Gastrocnemius medialis (tissue), 4 donors: ENCODE results near the gene RASGRP4. TPM values are rescaled to one million over a fixed set of nuclear protein-coding genes. Genes with fewer than 3 reads are reported as not detected.
A peak's percentile ranks its signal among the peaks of the same experiment; 100 is the strongest.

Experiments
- ATAC-seq, 2 donors: fragments of 150-250 bp; one replicate each; pipeline ENCODE4 v1.9.1; 2016
- DNase-seq, 2 donors: peaks; one replicate each; pipeline ENCODE4 v3.0.0-alpha.2; 2019
- H3K27ac ChIP-seq, 4 donors: fragments of 200-600 bp; sonication (generic); 1 replicate in 1 of 4; 2 replicates in 3 of 4; pipeline ENCODE4 v1.5.1; 2016 to 2018; ENCODE audit warnings: mild to moderate bottlenecking in 2 of 4, moderate library complexity in 1 of 4
- H3K27me3 ChIP-seq, 3 donors: fragments of 200-600 bp; sonication (generic) in 2 of 3; 1 replicate in 1 of 3; 2 replicates in 2 of 3; pipeline versions ENCODE4 v1.5.1 to v1.6.0; 2016 to 2019; ENCODE audit warnings: mild to moderate bottlenecking in 1 of 3, moderate library complexity in 1 of 3
- H3K36me3 ChIP-seq, 2 donors: fragments of 200-600 bp; sonication (generic) in 1 of 2; one replicate each; pipeline ENCODE4 v1.5.1; 2017 to 2018
- H3K4me1 ChIP-seq, 2 donors: fragments of 200-600 bp; sonication (generic) in 1 of 2; one replicate each; pipeline ENCODE4 v1.5.1; 2016 to 2017; ENCODE audit warnings: mild to moderate bottlenecking in 2 of 2
- H3K4me3 ChIP-seq, 4 donors: fragments of 200-600 bp; sonication (generic) in 3 of 4; 1 replicate in 1 of 4; 2 replicates in 3 of 4; pipeline ENCODE4 v1.5.1; 2016 to 2019; ENCODE audit warnings: mild to moderate bottlenecking in 2 of 4
- H3K9me3 ChIP-seq, 3 donors: fragments of 200-600 bp; sonication (generic) in 2 of 3; 1 replicate in 1 of 3; 2 replicates in 2 of 3; pipeline ENCODE4 v1.5.1; 2016 to 2019
- CTCF ChIP-seq, 5 experiments: fragments of 450-650 bp in 3 of 5; fragments of 200-600 bp in 2 of 5; sonication (generic) in 2 of 5; IDR thresholded peaks in 4 of 5; conservative IDR thresholded peaks in 1 of 5; 1 replicate in 4 of 5; 2 replicates in 1 of 5; pipeline ENCODE4 v1.5.1; 2016 to 2019; ENCODE audit warnings: antibody characterized with exemption in 5 of 5, mild to moderate bottlenecking in 3 of 5, moderate library complexity in 3 of 5
- POLR2A ChIP-seq, 2 donors: fragments of 450-650 bp; IDR thresholded peaks; one replicate each; pipeline ENCODE4 v1.6.1; 2017; ENCODE audit warnings: antibody characterized with exemption in 2 of 2, mild to moderate bottlenecking in 2 of 2, moderate library complexity in 2 of 2
- in situ Hi-C, 4 donors: fragments of 200-750 bp; cut with MboI; loops; one replicate each; pipeline versions ENCODE4 v1.15.0 to v1.8.0; 2017; ENCODE audit warnings: low sequenced_read_pairs in 4 of 4
- intact Hi-C: fragments of 100-400 bp; cut with DNase I; formaldehyde crosslinking; loops from one replicate; pipeline ENCODE4 v1.15.1; 2023; ENCODE audit warnings: low total_unique reads
- total RNA-seq, 4 donors: library from RNA; depleted of rRNA; stranded (reverse); fragments of >200 nt; gene quantifications; one replicate each; pipeline versions ENCODE4 v1.1.0 to v1.2.3, GENCODE V29; 2016

The RASGRP4 gene
- total RNA-seq, 4 donors from 2014 or later: 0.61 to 2.2 (median 0.94) TPM

GRCh38 chr19:38389957-38390924, 35.8 kb downstream of the RASGRP4 start:
- peaks cover 0 to 3% of the 10 kb centered on the region in 2 donors for H3K36me3 ChIP-seq
- no peak overlapping the region for H3K27ac ChIP-seq
- peaks cover 6 to 22% of the 10 kb centered on the region in 2 donors for H3K4me1 ChIP-seq
- no peak for TF ChIP-seq CTCF (IDR thresholded peaks at IDR 0.05 in 4 of 5, conservative IDR thresholded peaks at IDR 0.05 in 1 of 5)
- TF ChIP-seq POLR2A (IDR thresholded peaks at IDR 0.05): no peak
- intact Hi-C loops (loop anchor here (10.0 kb wide), 1 partner anchor 325 kb away; no protein-coding TSS in a partner anchor), in situ Hi-C loops (loop anchor here in 1 of 4 donors (25.0 kb wide), 1 partner anchor 447 kb away; the partner anchor contains the start of genes ECH1 and HNRNPL)
- H3K4me3 ChIP-seq: no peak overlapping the region
- H3K9me3 ChIP-seq: no peaks in the 10 kb centered on the region
- DNase-seq: no peak
- ATAC-seq: no peak
- peaks cover 12 to 22% (median 20%) of the 10 kb centered on the region in 3 donors for H3K27me3 ChIP-seq

GRCh38 chr19:38389101-38389925, 36.7 kb downstream of the RASGRP4 start:
- intact Hi-C loops: loop anchor here (10.0 kb wide), 1 partner anchor 325 kb away; no protein-coding TSS in a partner anchor
- Histone ChIP-seq H3K4me1 (peaks cover 6 to 22% of the 10 kb centered on the region in 2 donors), H3K4me3 (peak overlapping the region in 2 of 4 donors; percentile 33 to 63), H3K36me3 (peaks cover 0 to 10% of the 10 kb centered on the region in 2 donors), H3K27me3 (peaks cover 3 to 13% (median 11%) of the 10 kb centered on the region in 3 donors), H3K27ac (no peak overlapping the region), H3K9me3 (no peaks in the 10 kb centered on the region)
- in situ Hi-C loops: loop anchor here in 1 of 4 donors (25.0 kb wide), 1 partner anchor 448 kb away; the partner anchor contains the start of genes ECH1 and HNRNPL
- ATAC-seq (no peak), DNase-seq (no peak)
- TF ChIP-seq POLR2A (IDR thresholded peaks at IDR 0.05) (no peak), CTCF (IDR thresholded peaks at IDR 0.05 in 4 of 5, conservative IDR thresholded peaks at IDR 0.05 in 1 of 5) (no peak)

GRCh38 chr19:38388349-38389100, 37.5 kb downstream of the RASGRP4 start, which contains the start of gene SPRED3:
TSS of gene SPRED3 (plus strand) at chr19:38388697. CDS start at chr19:38390303, 1,606 bp downstream.
- in situ Hi-C loops: loop anchor here in 1 of 4 donors (25.0 kb wide), 1 partner anchor 449 kb away; the partner anchor contains the start of genes ECH1 and HNRNPL
- H3K27me3 ChIP-seq: peaks cover 0 to 12% (median 5%) of the 10 kb centered on the region in 3 donors
- peak in 1 of 2 donors; percentile 4 for ATAC-seq
- H3K4me1 ChIP-seq: peaks cover 6 to 22% of the 10 kb centered on the region in 2 donors
- H3K9me3 ChIP-seq: no peaks in the 10 kb centered on the region
- no peak for DNase-seq
- peak within 1 kb of the TSS; percentile 33 to 63 (median 55) for H3K4me3 ChIP-seq
- no peak for TF ChIP-seq CTCF (IDR thresholded peaks at IDR 0.05 in 4 of 5, conservative IDR thresholded peaks at IDR 0.05 in 1 of 5)
- TF ChIP-seq POLR2A (IDR thresholded peaks at IDR 0.05): no peak
- intact Hi-C loops: loop anchor here (10.0 kb wide), 1 partner anchor 326 kb away; no protein-coding TSS in a partner anchor
- H3K27ac ChIP-seq: peak within 1 kb of the TSS; percentile 43 to 78 (median 71)
- H3K36me3 ChIP-seq: peaks cover 2 to 18% of the 10 kb centered on the region in 2 donors
